NCI-H748 treated with DMSO at 0.1 percent for 48 hours (cell line): Measurements from ENCODE around the gene MORN1.

Experiments
- DNase-seq: peaks from one replicate; lab custom pipeline; 2025; lab: John Stamatoyannopoulos, UW

Gene MORN1

GRCh38 chr1:2404890-2405511, 13.6 kb upstream of the MORN1 start:
- no peak for DNase-seq

GRCh38 chr1:2404142-2404889, 13.0 kb upstream of the MORN1 start:
- DNase-seq: no peak

- no peak for DNase-seq
These were observed 11.9 kb upstream of the MORN1 start for GRCh38 chr1:2403273-2403672.

- DNase-seq: no peak
These were observed 11.1 kb upstream of the MORN1 start for GRCh38 chr1:2402420-2402819.

GRCh38 chr1:2400950-2401649, 9.7 kb upstream of the MORN1 start:
- DNase-seq: no peak

- no peak for DNase-seq
These were observed 9.2 kb upstream of the MORN1 start for GRCh38 chr1:2400576-2400909.

GRCh38 chr1:2399890-2400575, 8.7 kb upstream of the MORN1 start:
- DNase-seq: no peak

- DNase-seq: no peak
These were observed 7.5 kb upstream of the MORN1 start for GRCh38 chr1:2398871-2399270.

- DNase-seq: no peak
These were observed 5.8 kb upstream of the MORN1 start for GRCh38 chr1:2397007-2397679.

GRCh38 chr1:2396476-2396875, 5.1 kb upstream of the MORN1 start:
- no peak for DNase-seq

- no peak for DNase-seq
These were observed 4.7 kb upstream of the MORN1 start for GRCh38 chr1:2396059-2396458.

GRCh38 chr1:2395245-2395644, 3.9 kb upstream of the MORN1 start:
- no peak for DNase-seq

GRCh38 chr1:2394761-2395160, 3.4 kb upstream of the MORN1 start:
- DNase-seq: no peak

GRCh38 chr1:2394220-2394619, 2.9 kb upstream of the MORN1 start:
- DNase-seq: no peak

- DNase-seq: no peak
These were observed 2.1 kb upstream of the MORN1 start for GRCh38 chr1:2393471-2393877.

GRCh38 chr1:2392686-2393085, 1.3 kb upstream of the MORN1 start:
- DNase-seq: no peak

GRCh38 chr1:2391931-2392509, 666 bp upstream of the MORN1 start:
- no peak for DNase-seq

- DNase-seq: no peak
These were observed 1.7 kb downstream of the MORN1 start for GRCh38 chr1:2389644-2390043.

- DNase-seq: no peak
These were observed 3.1 kb downstream of the MORN1 start for GRCh38 chr1:2388004-2388913.
